Liver (tissue), 9 donors: ENCODE data around the gene CEP135. TPM values are rescaled to one million over a fixed set of nuclear protein-coding genes. Genes with fewer than 3 reads are reported as not detected.

ENCODE experiments used
- DNase-seq: peaks from one replicate; pipeline ENCODE4 v3.0.0-alpha.2; 2017; ENCODE audit warnings: low spot score
- H3K27ac ChIP-seq, 2 donors: one replicate each; pipeline ENCODE4 v1.7.0; 2013; ENCODE audit warnings: inconsistent platforms in 2 of 2, low read length in 2 of 2, control low read depth in 1 of 2, low read depth in 1 of 2, mild to moderate bottlenecking in 1 of 2
- H3K27me3 ChIP-seq, 4 donors: one replicate each; pipeline versions ENCODE4 v1.6.1 to v1.7.0; 2013; ENCODE audit warnings: low read length in 3 of 4, inconsistent platforms in 1 of 4, mild to moderate bottlenecking in 1 of 4, moderate library complexity in 1 of 4; ENCODE audit not compliant: control insufficient read depth in 4 of 4, insufficient read depth in 4 of 4
- H3K36me3 ChIP-seq, 4 donors: one replicate each; pipeline versions ENCODE4 v1.6.1 to v1.7.0; 2013; ENCODE audit warnings: low read length in 3 of 4, mild to moderate bottlenecking in 3 of 4, low read depth in 1 of 4, moderate library complexity in 1 of 4; ENCODE audit not compliant: control insufficient read depth in 4 of 4, insufficient read depth in 3 of 4
- H3K4me1 ChIP-seq, 4 donors: one replicate each; pipeline versions ENCODE4 v1.6.1 to v1.7.0; 2013; ENCODE audit warnings: low read length in 3 of 4, mild to moderate bottlenecking in 3 of 4, moderate library complexity in 1 of 4; ENCODE audit not compliant: control insufficient read depth in 4 of 4, insufficient read depth in 4 of 4
- H3K4me3 ChIP-seq, 3 donors: one replicate each; pipeline versions ENCODE4 v1.6.1 to v1.7.0; 2013; ENCODE audit warnings: low read length in 3 of 3, control low read depth in 1 of 3, low read depth in 1 of 3, mild to moderate bottlenecking in 1 of 3
- H3K9ac ChIP-seq, 2 donors: one replicate each; pipeline ENCODE4 v1.7.0; 2013; ENCODE audit warnings: low read length in 2 of 2, mild to moderate bottlenecking in 2 of 2, moderate library complexity in 2 of 2, control low read depth in 1 of 2, low read depth in 1 of 2
- H3K9me3 ChIP-seq, 4 donors: one replicate each; pipeline versions ENCODE4 v1.6.1 to v1.7.0; 2013; ENCODE audit warnings: low read length in 3 of 4; ENCODE audit not compliant: control insufficient read depth in 4 of 4
- CTCF ChIP-seq: fragments of 150-350 bp; IDR thresholded peaks from 2 replicates; pipeline ENCODE4 v1.5.1; 2017; ENCODE audit warnings: improper control_type of control experiment, low read depth, low read length; ENCODE audit not compliant: missing input control
- GABPA ChIP-seq, 2 donors: IDR thresholded peaks in 1 of 2; conservative IDR thresholded peaks in 1 of 2; 2 replicates each; pipeline ENCODE4 v1.6.1; 2016; ENCODE audit warnings: antibody characterized with exemption in 2 of 2, mild to moderate bottlenecking in 1 of 2, moderate library complexity in 1 of 2
- HNF4A ChIP-seq, 2 donors: conservative IDR thresholded peaks; 2 replicates each; pipeline ENCODE4 v1.6.1; 2016; ENCODE audit warnings: antibody characterized with exemption in 2 of 2, mild to moderate bottlenecking in 2 of 2
- HNF4G ChIP-seq: IDR thresholded peaks from 2 replicates; pipeline ENCODE4 v1.6.1; 2016; ENCODE audit warnings: antibody characterized with exemption
- NR2F2 ChIP-seq: IDR thresholded peaks from 2 replicates; pipeline ENCODE4 v1.6.1; 2016; ENCODE audit warnings: antibody characterized with exemption
- SP1 ChIP-seq: IDR thresholded peaks from 2 replicates; pipeline ENCODE4 v1.6.1; 2018; ENCODE audit warnings: antibody characterized with exemption, mild to moderate bottlenecking
- TAF1 ChIP-seq: conservative IDR thresholded peaks from 2 replicates; pipeline ENCODE4 v1.6.1; 2016; ENCODE audit warnings: antibody characterized with exemption, mild to moderate bottlenecking
- WGBS: extraction: QIAGEN DNeasy Blood & Tissue Kit; methylation state at CpG from one replicate; pipeline ENCODE4 v1.1.7; 2013; 5-methylcytosine and 5-hydroxymethylcytosine counted together
- polyA plus RNA-seq, 2 donors: library from polyadenylated mRNA; stranded (reverse) in 1 of 2; unstranded in 1 of 2; fragments of 200-250 nt in 1 of 2; fragments of >200 nt in 1 of 2; fragmentation: Nextera tagmentation in 1 of 2; extraction: Ambion mirVana in 1 of 2; gene quantifications; one replicate each; pipeline versions ENCODE4 v1.2.1 to v1.2.3, GENCODE V29; 2013 to 2015
- total RNA-seq, 2 donors: library from RNA; depleted of rRNA; stranded (reverse); fragments of >200 nt; gene quantifications; one replicate each; pipeline ENCODE4 v1.2.3, GENCODE V29; 2014
- TF ChIP-seq, protein P1 (sequence below): IDR thresholded peaks from 2 replicates; pipeline ENCODE4 v1.6.1; 2016; ENCODE audit warnings: antibody characterized with exemption
- TF ChIP-seq, protein P2 (sequence below): IDR thresholded peaks from 2 replicates; pipeline ENCODE4 v1.6.1; 2016; ENCODE audit warnings: antibody characterized with exemption
- TF ChIP-seq, protein P3 (sequence below): IDR thresholded peaks from 2 replicates; pipeline ENCODE4 v1.6.1; 2016; ENCODE audit warnings: antibody characterized with exemption
- TF ChIP-seq, protein P4 (sequence below): IDR thresholded peaks from 2 replicates; pipeline ENCODE4 v1.6.1; 2016; ENCODE audit warnings: antibody characterized with exemption, mild to moderate bottlenecking
- donor health status: healthy.
- donor health status: healthy.
- donor health status: healthy.
- donor health status: healthy.
- donor health status: healthy.

Gene CEP135
- total and polyA plus RNA-seq, 4 donors = 0.47 to 9.8 (median 1.9) TPM

- Histone ChIP-seq H3K27me3 (no peaks in the 10 kb centered on the region), H3K9me3 (no peaks in the 10 kb centered on the region), H3K4me1 (no peaks in the 10 kb centered on the region), H3K27ac (no peak overlapping the region), H3K4me3 (no peak overlapping the region), H3K36me3 (no peaks in the 10 kb centered on the region), H3K9ac (no peak overlapping the region)
- no peak for DNase-seq
- TF ChIP-seq SP1 (no peak), HNF4A (conservative IDR thresholded peaks at IDR 0.05) (no peak), NR2F2 (no peak), HNF4G (no peak), GABPA (IDR thresholded peaks at IDR 0.05 in 1 of 2, conservative IDR thresholded peaks at IDR 0.05 in 1 of 2) (no peak)
- TF ChIP-seq, protein P1, sequence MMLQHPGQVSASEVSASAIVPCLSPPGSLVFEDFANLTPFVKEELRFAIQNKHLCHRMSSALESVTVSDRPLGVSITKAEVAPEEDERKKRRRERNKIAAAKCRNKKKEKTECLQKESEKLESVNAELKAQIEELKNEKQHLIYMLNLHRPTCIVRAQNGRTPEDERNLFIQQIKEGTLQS = no peak
- TF ChIP-seq, protein P2, sequence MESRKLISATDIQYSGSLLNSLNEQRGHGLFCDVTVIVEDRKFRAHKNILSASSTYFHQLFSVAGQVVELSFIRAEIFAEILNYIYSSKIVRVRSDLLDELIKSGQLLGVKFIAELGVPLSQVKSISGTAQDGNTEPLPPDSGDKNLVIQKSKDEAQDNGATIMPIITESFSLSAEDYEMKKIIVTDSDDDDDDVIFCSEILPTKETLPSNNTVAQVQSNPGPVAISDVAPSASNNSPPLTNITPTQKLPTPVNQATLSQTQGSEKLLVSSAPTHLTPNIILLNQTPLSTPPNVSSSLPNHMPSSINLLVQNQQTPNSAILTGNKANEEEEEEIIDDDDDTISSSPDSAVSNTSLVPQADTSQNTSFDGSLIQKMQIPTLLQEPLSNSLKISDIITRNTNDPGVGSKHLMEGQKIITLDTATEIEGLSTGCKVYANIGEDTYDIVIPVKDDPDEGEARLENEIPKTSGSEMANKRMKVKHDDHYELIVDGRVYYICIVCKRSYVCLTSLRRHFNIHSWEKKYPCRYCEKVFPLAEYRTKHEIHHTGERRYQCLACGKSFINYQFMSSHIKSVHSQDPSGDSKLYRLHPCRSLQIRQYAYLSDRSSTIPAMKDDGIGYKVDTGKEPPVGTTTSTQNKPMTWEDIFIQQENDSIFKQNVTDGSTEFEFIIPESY = no peak
- TF ChIP-seq, protein P3, sequence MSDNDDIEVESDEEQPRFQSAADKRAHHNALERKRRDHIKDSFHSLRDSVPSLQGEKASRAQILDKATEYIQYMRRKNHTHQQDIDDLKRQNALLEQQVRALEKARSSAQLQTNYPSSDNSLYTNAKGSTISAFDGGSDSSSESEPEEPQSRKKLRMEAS = no peak
- TF ChIP-seq, protein P4, sequence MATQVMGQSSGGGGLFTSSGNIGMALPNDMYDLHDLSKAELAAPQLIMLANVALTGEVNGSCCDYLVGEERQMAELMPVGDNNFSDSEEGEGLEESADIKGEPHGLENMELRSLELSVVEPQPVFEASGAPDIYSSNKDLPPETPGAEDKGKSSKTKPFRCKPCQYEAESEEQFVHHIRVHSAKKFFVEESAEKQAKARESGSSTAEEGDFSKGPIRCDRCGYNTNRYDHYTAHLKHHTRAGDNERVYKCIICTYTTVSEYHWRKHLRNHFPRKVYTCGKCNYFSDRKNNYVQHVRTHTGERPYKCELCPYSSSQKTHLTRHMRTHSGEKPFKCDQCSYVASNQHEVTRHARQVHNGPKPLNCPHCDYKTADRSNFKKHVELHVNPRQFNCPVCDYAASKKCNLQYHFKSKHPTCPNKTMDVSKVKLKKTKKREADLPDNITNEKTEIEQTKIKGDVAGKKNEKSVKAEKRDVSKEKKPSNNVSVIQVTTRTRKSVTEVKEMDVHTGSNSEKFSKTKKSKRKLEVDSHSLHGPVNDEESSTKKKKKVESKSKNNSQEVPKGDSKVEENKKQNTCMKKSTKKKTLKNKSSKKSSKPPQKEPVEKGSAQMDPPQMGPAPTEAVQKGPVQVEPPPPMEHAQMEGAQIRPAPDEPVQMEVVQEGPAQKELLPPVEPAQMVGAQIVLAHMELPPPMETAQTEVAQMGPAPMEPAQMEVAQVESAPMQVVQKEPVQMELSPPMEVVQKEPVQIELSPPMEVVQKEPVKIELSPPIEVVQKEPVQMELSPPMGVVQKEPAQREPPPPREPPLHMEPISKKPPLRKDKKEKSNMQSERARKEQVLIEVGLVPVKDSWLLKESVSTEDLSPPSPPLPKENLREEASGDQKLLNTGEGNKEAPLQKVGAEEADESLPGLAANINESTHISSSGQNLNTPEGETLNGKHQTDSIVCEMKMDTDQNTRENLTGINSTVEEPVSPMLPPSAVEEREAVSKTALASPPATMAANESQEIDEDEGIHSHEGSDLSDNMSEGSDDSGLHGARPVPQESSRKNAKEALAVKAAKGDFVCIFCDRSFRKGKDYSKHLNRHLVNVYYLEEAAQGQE = no peak
- WGBS = 25% methylated on average over 2 of the region's 2 CpGs
These were observed 92.1 kb downstream of the CEP135 start for GRCh38 chr4:56040842-56041241.

DNA sequence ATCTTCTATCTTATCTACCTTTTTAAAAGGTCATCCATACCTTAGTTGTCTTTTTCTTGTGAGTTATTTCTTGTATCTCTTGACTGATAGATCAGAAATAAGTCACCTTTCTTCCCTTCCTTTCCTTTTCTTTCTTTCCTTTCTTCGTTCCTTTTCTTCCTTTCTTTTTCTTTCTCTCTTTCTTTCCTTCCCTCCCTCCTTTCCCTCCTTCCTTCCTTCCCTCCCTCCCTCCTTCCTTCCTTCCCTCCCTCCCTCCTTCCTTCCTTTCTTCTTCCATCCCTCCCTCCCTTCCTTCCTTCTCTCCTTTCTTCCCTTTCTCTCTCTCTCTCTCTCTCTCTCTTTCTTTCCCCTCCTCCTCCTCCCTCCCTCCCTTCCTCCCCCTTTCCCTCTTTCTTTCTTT, 93.5 kb downstream of the CEP135 start:
- DNase-seq = no peak
- Histone ChIP-seq H3K36me3 (no peaks in the 10 kb centered on the region), H3K27ac (no peak overlapping the region), H3K27me3 (no peaks in the 10 kb centered on the region), H3K9ac (no peak overlapping the region), H3K9me3 (no peaks in the 10 kb centered on the region), H3K4me3 (no peak overlapping the region), H3K4me1 (no peaks in the 10 kb centered on the region)
- 81% methylated on average over 1 of the region's 1 CpG for WGBS
- TF ChIP-seq HNF4A (conservative IDR thresholded peaks at IDR 0.05) = no peak
- no peak for TF ChIP-seq TAF1
- no peak for TF ChIP-seq GABPA (IDR thresholded peaks at IDR 0.05 in 1 of 2, conservative IDR thresholded peaks at IDR 0.05 in 1 of 2)
- no peak for TF ChIP-seq CTCF
